SK-N-SH (cell line): ENCODE measurements around the gene PRKCQ. TPM values are rescaled to one million over a fixed set of nuclear protein-coding genes. Genes with fewer than 3 reads are reported as not detected.

Source experiments
- CTCF ChIA-PET: fragments of 300-600, 350-600 bp; formaldehyde crosslinking; extraction: SDS; loops from one replicate; lab custom pipeline; 2021; lab: Yijun Ruan, JAX
- POLR2A ChIA-PET: fragments of 350-600 bp; sonication (Branson Sonifier 250); formaldehyde crosslinking; extraction: SDS; loops from one replicate; lab custom pipeline; 2020; ENCODE audit warnings: antibody characterized with exemption, inconsistent platforms; lab: Yijun Ruan, JAX
- DNase-seq: peaks from one replicate; pipeline ENCODE4 v3.0.0; 2012
- H2AFZ ChIP-seq: fragments of 200-600 bp; sonication (generic); 2 replicates; pipeline ENCODE4 v1.8.1; 2016; ENCODE audit warnings: antibody characterized with exemption, mild to moderate bottlenecking, low read depth
- H3F3A ChIP-seq: fragments of 200-600 bp; sonication (generic); replicated peaks from 2 replicates; pipeline ENCODE3; 2016; ENCODE audit warnings: antibody characterized with exemption, mild to moderate bottlenecking; ENCODE audit not compliant: insufficient read depth
- H3K27ac ChIP-seq, 2 experiments: fragments of 200-500 bp in 1 of 2; fragments of 200-600 bp in 1 of 2; sonication (Bioruptor generic) in 1 of 2; sonication (generic), shearing (Covaris generic) in 1 of 2; 2 replicates each; pipeline versions ENCODE4 v1.5.1 to v1.6.1; 2014 to 2016; ENCODE audit warnings: low read depth in 2 of 2, inconsistent platforms in 1 of 2, low read length in 1 of 2, mild to moderate bottlenecking in 1 of 2, mixed read lengths in 1 of 2
- H3K27me3 ChIP-seq: fragments of 200-600 bp; sonication (generic), shearing (Covaris generic); 2 replicates; pipeline ENCODE4 v1.6.1; 2016; ENCODE audit warnings: mixed run types; ENCODE audit not compliant: insufficient read depth
- H3K36me3 ChIP-seq, 2 experiments: fragments of 200-500 bp in 1 of 2; fragments of 200-600 bp in 1 of 2; sonication (Bioruptor generic) in 1 of 2; sonication (generic) in 1 of 2; replicated peaks in 1 of 2; 2 replicates each; pipeline versions ENCODE3 to v1.5.1; 2014 to 2016; ENCODE audit warnings: low read length in 1 of 2, mild to moderate bottlenecking in 1 of 2; ENCODE audit not compliant: insufficient read depth in 2 of 2, control insufficient read depth in 1 of 2
- H3K4me1 ChIP-seq, 2 experiments: fragments of 200-500 bp in 1 of 2; fragments of 200-600 bp in 1 of 2; sonication (Bioruptor generic) in 1 of 2; sonication (generic), shearing (Covaris generic) in 1 of 2; 2 replicates each; pipeline versions ENCODE4 v1.5.1 to v1.6.1; 2014 to 2016; ENCODE audit warnings: low read depth in 1 of 2, low read length in 1 of 2, mixed run types in 1 of 2; ENCODE audit not compliant: insufficient read depth in 2 of 2, control insufficient read depth in 1 of 2
- H3K4me2 ChIP-seq: fragments of 200-600 bp; sonication (generic), shearing (Covaris generic); 2 replicates; pipeline ENCODE4 v1.6.1; 2017; ENCODE audit warnings: mixed run types
- H3K4me3 ChIP-seq, 2 experiments: fragments of 200-500 bp in 1 of 2; fragments of 200-600 bp in 1 of 2; sonication (Bioruptor generic) in 1 of 2; sonication (generic), shearing (Covaris generic) in 1 of 2; 2 replicates each; pipeline versions ENCODE4 v1.5.1 to v1.8.1; 2014 to 2016; ENCODE audit warnings: low read depth in 2 of 2, inconsistent platforms in 1 of 2, low read length in 1 of 2, mild to moderate bottlenecking in 1 of 2, mixed read lengths in 1 of 2, moderate library complexity in 1 of 2
- H3K79me2 ChIP-seq: fragments of 200-600 bp; sonication (generic); 2 replicates; pipeline ENCODE4 v1.8.1; 2017; ENCODE audit warnings: mild to moderate bottlenecking; ENCODE audit not compliant: insufficient read depth
- H3K9ac ChIP-seq: fragments of 200-600 bp; sonication (generic); 2 replicates; pipeline ENCODE4 v1.6.1; 2017; ENCODE audit warnings: mixed run types
- H3K9me2 ChIP-seq: fragments of 200-600 bp; sonication (generic); 2 replicates; pipeline ENCODE4 v1.6.1; 2017; ENCODE audit warnings: mixed run types
- H3K9me3 ChIP-seq: fragments of 200-600 bp; sonication (generic); 2 replicates; pipeline ENCODE4 v1.6.1; 2017; ENCODE audit warnings: mixed run types, mild to moderate bottlenecking, moderate library complexity
- H4K20me1 ChIP-seq: fragments of 200-600 bp; sonication (generic); 2 replicates; pipeline ENCODE4 v1.6.1; 2017; ENCODE audit warnings: mild to moderate bottlenecking, mixed run types; ENCODE audit not compliant: insufficient read depth
- CHD2 ChIP-seq: fragments of 150-350 bp; IDR thresholded peaks from 2 replicates; pipeline ENCODE4 v1.6.1; 2018; ENCODE audit warnings: low read length; ENCODE audit not compliant: partially characterized antibody
- ELF1 ChIP-seq: IDR thresholded peaks from 2 replicates; pipeline ENCODE4 v1.4.0; 2012
- EZH2phosphoT487 ChIP-seq: fragments of 200-600 bp; sonication (generic); IDR thresholded peaks from 2 replicates; pipeline ENCODE4 v1.6.1; 2017; ENCODE audit warnings: low read depth, mixed run types, mild to moderate bottlenecking, antibody characterized with exemption, moderate library complexity, borderline replicate concordance
- FOXJ3 ChIP-seq: sonication (generic); formaldehyde crosslinking; IDR thresholded peaks from 2 replicates; pipeline ENCODE4 v1.5.1; 2020; ENCODE audit warnings: mild to moderate bottlenecking, missing genetic modification reagents
- FOXM1 ChIP-seq: IDR thresholded peaks from 2 replicates; pipeline ENCODE4 v1.4.0; 2012; ENCODE audit warnings: low read depth, mild to moderate bottlenecking
- GABPA ChIP-seq: IDR thresholded peaks from 2 replicates; pipeline ENCODE4 v1.4.0; 2012; ENCODE audit warnings: low read depth, mild to moderate bottlenecking
- GATA2 ChIP-seq: sonication (generic); formaldehyde crosslinking; IDR thresholded peaks from 2 replicates; pipeline ENCODE4 v1.5.0; 2020; ENCODE audit warnings: mild to moderate bottlenecking, missing genetic modification reagents
- MEF2A ChIP-seq: IDR thresholded peaks from 2 replicates; pipeline ENCODE4 v1.4.0; 2012; ENCODE audit warnings: low read depth, borderline replicate concordance
- MXI1 ChIP-seq: IDR thresholded peaks from 2 replicates; pipeline ENCODE4 v1.6.1; 2012; ENCODE audit warnings: mild to moderate bottlenecking, low read depth, low read length, improper control_type of control experiment
- NFIC ChIP-seq: IDR thresholded peaks from 2 replicates; pipeline ENCODE4 v1.4.0; 2012; ENCODE audit warnings: borderline replicate concordance
- PBX3 ChIP-seq: IDR thresholded peaks from 2 replicates; pipeline ENCODE4; 2012
- POLR2AphosphoS5 ChIP-seq: IDR thresholded peaks from 2 replicates; pipeline ENCODE4 v1.6.1; 2012; ENCODE audit warnings: low read depth, low read length
- RCOR1 ChIP-seq: fragments of 150-350 bp; IDR thresholded peaks from 2 replicates; pipeline ENCODE4 v1.6.1; 2017; ENCODE audit warnings: antibody characterized with exemption, low read length
- REST ChIP-seq: IDR thresholded peaks from 2 replicates; pipeline ENCODE4 v1.6.1; 2012; ENCODE audit warnings: mild to moderate bottlenecking, low read depth, low read length, moderate library complexity
- RXRA ChIP-seq: IDR thresholded peaks from 2 replicates; pipeline ENCODE4 v1.4.0; 2012; ENCODE audit warnings: low read depth, mild to moderate bottlenecking, borderline replicate concordance
- SMC3 ChIP-seq: IDR thresholded peaks from 2 replicates; pipeline ENCODE4 v1.6.1; 2012; ENCODE audit warnings: low read depth, low read length, improper control_type of control experiment
- TAF1 ChIP-seq: IDR thresholded peaks from 2 replicates; pipeline ENCODE4 v1.6.1; 2012; ENCODE audit warnings: low read depth, mild to moderate bottlenecking, low read length, moderate library complexity, borderline replicate concordance
- TCF12 ChIP-seq: IDR thresholded peaks from 2 replicates; pipeline ENCODE4 v1.4.0; 2012
- YY1 ChIP-seq: IDR thresholded peaks from 2 replicates; pipeline ENCODE4 v1.4.0; 2012; ENCODE audit warnings: low read depth, mild to moderate bottlenecking
- WGBS: methylation state at CpG from one replicate; pipeline ENCODE4 v1.1.6; 2017; ENCODE audit warnings: low lambda C conversion rate; 5-methylcytosine and 5-hydroxymethylcytosine counted together
- polyA plus RNA-seq, 3 experiments: library from polyadenylated mRNA; depleted of rRNA; stranded (reverse); fragments of >200 nt; gene quantifications; 2 replicates each; pipeline ENCODE4 v1.2.3, GENCODE V29; 2012

The PRKCQ gene
- polyA plus RNA-seq, 1 of the 3 experiments (the other 2 are of a cell fraction), result 0.18 TPM

GRCh38 chr10:6474871-6475270 lies 105.2 kb downstream of the PRKCQ start:
- POLR2A ChIA-PET, result no interaction called here
- no peak overlapping the region for H3K4me2 ChIP-seq
- no peaks in the 10 kb centered on the region for H3K4me1 ChIP-seq
- H3K79me2 ChIP-seq, result no peaks in the 10 kb centered on the region
- no peaks in the 10 kb centered on the region for H3K9me3 ChIP-seq
- H3K36me3 ChIP-seq, result no peaks in the 10 kb centered on the region
- H3F3A ChIP-seq, result no peaks in the 10 kb centered on the region
- no peaks in the 10 kb centered on the region for H3K27me3 ChIP-seq
- no peak overlapping the region for H3K4me3 ChIP-seq
- peak overlapping the region; percentile 78; the same call in 1 of the 2 replicates for H2AFZ ChIP-seq
- H3K27ac ChIP-seq, result no peak overlapping the region
- H3K9ac ChIP-seq, result no peak overlapping the region
- 54% methylated on average over 5 of the region's 5 CpGs for WGBS
- H3K9me2 ChIP-seq, result no peaks in the 10 kb centered on the region
- no peak for TF ChIP-seq SMC3
- no peak for TF ChIP-seq MXI1
- no peak for TF ChIP-seq GABPA
- CTCF ChIA-PET, result no interaction called here
- H4K20me1 ChIP-seq, result no peaks in the 10 kb centered on the region
- DNase-seq, result no peak

GRCh38 chr10:6473901-6474370 lies 106.1 kb downstream of the PRKCQ start:
- DNase-seq, result no peak
- Histone ChIP-seq H3K79me2 (no peaks in the 10 kb centered on the region), H4K20me1 (no peaks in the 10 kb centered on the region), H2AFZ (peak overlapping the region; percentile 78), H3F3A (no peaks in the 10 kb centered on the region), H3K27ac (no peak overlapping the region), H3K36me3 (no peaks in the 10 kb centered on the region), H3K27me3 (no peaks in the 10 kb centered on the region)
- TF ChIP-seq FOXM1 (no peak), RCOR1 (no peak), EZH2phosphoT487 (no peak), SMC3 (no peak), YY1 (no peak), NFIC (no peak), CHD2 (no peak), FOXJ3 (CRISPR knock-in tag) (no peak), MEF2A (no peak), PBX3 (no peak), ELF1 (no peak), RXRA (no peak), TCF12 (no peak), TAF1 (no peak), MXI1 (no peak), REST (no peak), GATA2 (no peak), POLR2AphosphoS5 (no peak)
- TF ChIP-seq, all 33 proteins: peak for 0
- ChIA-PET POLR2A (no interaction called here), CTCF (no interaction called here)
- Histone ChIP-seq H3K4me1 (no peaks in the 10 kb centered on the region), H3K9me2 (no peaks in the 10 kb centered on the region), H3K9me3 (no peaks in the 10 kb centered on the region), H3K4me2 (no peak overlapping the region), H3K9ac (no peak overlapping the region), H3K4me3 (no peak overlapping the region)
- 51% methylated on average over 6 of the region's 6 CpGs for WGBS
